Measurements from ENCODE around the gene SEMA3A.
"Not testable (repeated sequence)": the region's sequence is repeated elsewhere in the genome, so short reads cannot be mapped to it uniquely, and the experiment has no call there.

SEMA3A gene

GRCh38 chr7:84150370-84150769, 44.2 kb downstream of the SEMA3A start:
- FAIRE-seq, result not testable (repeated sequence)

GRCh38 chr7:84149573-84149972, 45.0 kb downstream of the SEMA3A start:
- FAIRE-seq, result no peak

- no peak for FAIRE-seq
Measured at GRCh38 chr7:84145892-84146291, 48.7 kb downstream of the SEMA3A start.

GRCh38 chr7:84144935-84145334, 49.7 kb downstream of the SEMA3A start:
- no peak for FAIRE-seq

- no peak for FAIRE-seq
Measured at GRCh38 chr7:84144480-84144879, 50.1 kb downstream of the SEMA3A start.

GRCh38 chr7:84142726-84143125, 51.9 kb downstream of the SEMA3A start:
- FAIRE-seq, result no peak

GRCh38 chr7:84139986-84140729, 54.4 kb downstream of the SEMA3A start:
- no peak for FAIRE-seq

GRCh38 chr7:84138411-84138810, 56.2 kb downstream of the SEMA3A start:
- FAIRE-seq, result no peak

- FAIRE-seq, result no peak
Measured at GRCh38 chr7:84137812-84138211, 56.8 kb downstream of the SEMA3A start.

GRCh38 chr7:84136809-84137208, 57.8 kb downstream of the SEMA3A start:
- FAIRE-seq, result no peak

GRCh38 chr7:84136336-84136735, 58.3 kb downstream of the SEMA3A start:
- no peak for FAIRE-seq

- FAIRE-seq, result no peak
Measured at GRCh38 chr7:84134169-84134568, 60.4 kb downstream of the SEMA3A start.

- FAIRE-seq, result no peak
Measured at GRCh38 chr7:84125654-84126053, 68.9 kb downstream of the SEMA3A start.

- no peak for FAIRE-seq
Measured at GRCh38 chr7:84123965-84124547, 70.5 kb downstream of the SEMA3A start.

- no peak for FAIRE-seq
Measured at GRCh38 chr7:84122582-84123360, 71.8 kb downstream of the SEMA3A start.

GRCh38 chr7:84117304-84117703, 77.3 kb downstream of the SEMA3A start:
- FAIRE-seq, result no peak

- no peak for FAIRE-seq
Measured at GRCh38 chr7:84113906-84114850, 80.4 kb downstream of the SEMA3A start.

- no peak for FAIRE-seq
Measured at GRCh38 chr7:84113286-84113685, 81.3 kb downstream of the SEMA3A start.

- FAIRE-seq, result no peak
Measured at GRCh38 chr7:84112771-84113170, 81.8 kb downstream of the SEMA3A start.

GRCh38 chr7:84111842-84112241, 82.7 kb downstream of the SEMA3A start:
- FAIRE-seq, result no peak

GRCh38 chr7:84110400-84110799, 84.2 kb downstream of the SEMA3A start:
- no peak for FAIRE-seq

- no peak for FAIRE-seq
Measured at GRCh38 chr7:84108787-84109186, 85.8 kb downstream of the SEMA3A start.

- FAIRE-seq, result no peak
Measured at GRCh38 chr7:84108119-84108518, 86.5 kb downstream of the SEMA3A start.

All from A204.1 (cell line).